Neural cell (in vitro differentiated cells): ENCODE data around the gene AANAT. TPM values are rescaled to one million over a fixed set of nuclear protein-coding genes. Genes with fewer than 3 reads are reported as not detected.

Experiments used
- H2AFZ ChIP-seq: fragments of 200-600, 300-800 bp; sonication (generic), shearing (Covaris generic); 2 replicates; pipeline ENCODE4 v1.6.0; 2014; ENCODE audit warnings: low read depth, mild to moderate bottlenecking, antibody characterized with exemption, low read length, moderate library complexity
- H3F3A ChIP-seq: fragments of 200-600 bp; shearing (Covaris generic); 2 replicates; pipeline ENCODE4 v1.6.1; 2016; ENCODE audit warnings: mild to moderate bottlenecking, moderate library complexity, mixed read lengths, antibody characterized with exemption, low read length; ENCODE audit not compliant: insufficient read depth, poor library complexity, severe bottlenecking
- H3K27ac ChIP-seq: fragments of 200-600, 300-800 bp; sonication (generic), shearing (Covaris generic); 2 replicates; pipeline ENCODE4 v1.5.1; 2014; ENCODE audit warnings: mild to moderate bottlenecking, low read length, moderate library complexity
- H3K27me3 ChIP-seq: fragments of 300-800, 200-600 bp; sonication (generic), shearing (Covaris generic); 2 replicates; pipeline ENCODE4 v1.6.0; 2014; ENCODE audit warnings: mild to moderate bottlenecking, low read depth, low read length, moderate library complexity; ENCODE audit not compliant: insufficient read depth
- H3K36me3 ChIP-seq: fragments of 300-800, 200-600 bp; sonication (generic), shearing (Covaris generic); 2 replicates; pipeline ENCODE4 v1.5.1; 2014; ENCODE audit warnings: mild to moderate bottlenecking, antibody characterized with exemption, low read length, moderate library complexity; ENCODE audit not compliant: insufficient read depth
- H3K4me2 ChIP-seq: fragments of 300-800, 200-600 bp; sonication (generic), shearing (Covaris generic); 2 replicates; pipeline ENCODE4 v1.6.0; 2014; ENCODE audit warnings: mild to moderate bottlenecking, low read length
- H3K4me3 ChIP-seq: fragments of 300-800, 200-600 bp; sonication (generic), shearing (Covaris generic); 2 replicates; pipeline ENCODE4 v1.5.1; 2014; ENCODE audit warnings: mild to moderate bottlenecking, low read length, moderate library complexity
- H3K79me2 ChIP-seq: fragments of 200-600 bp; shearing (Covaris generic); replicated peaks from 2 replicates; pipeline ENCODE4 v1.6.0; 2014; ENCODE audit warnings: mild to moderate bottlenecking, low read length, moderate library complexity; ENCODE audit not compliant: insufficient read depth
- H3K9ac ChIP-seq: fragments of 300-800, 200-600 bp; sonication (generic), shearing (Covaris generic); 2 replicates; pipeline ENCODE4 v1.6.1; 2016; ENCODE audit warnings: mild to moderate bottlenecking, low read length, mixed read lengths
- H3K9me2 ChIP-seq: fragments of 200-600 bp; shearing (Covaris generic); 2 replicates; pipeline ENCODE4 v1.6.1; 2016; ENCODE audit warnings: mild to moderate bottlenecking, low read length, mixed read lengths; ENCODE audit not compliant: insufficient read depth
- H3K9me3 ChIP-seq: fragments of 200-600, 300-800 bp; sonication (generic), shearing (Covaris generic); 2 replicates; pipeline ENCODE4 v1.6.1; 2016; ENCODE audit warnings: mild to moderate bottlenecking, mixed run types, low read length, moderate library complexity, mixed read lengths
- H4K20me1 ChIP-seq: fragments of 200-600 bp; shearing (Covaris generic); 2 replicates; pipeline ENCODE4 v1.6.1; 2016; ENCODE audit warnings: mild to moderate bottlenecking, mixed run types; ENCODE audit not compliant: insufficient read depth
- EP300 ChIP-seq: fragments of 450-650 bp; conservative IDR thresholded peaks from 2 replicates; pipeline ENCODE4 v1.6.1; 2014; ENCODE audit warnings: antibody characterized with exemption, mild to moderate bottlenecking, moderate library complexity; ENCODE audit not compliant: poor library complexity, severe bottlenecking
- EZH2 ChIP-seq: fragments of 200-600, 300-800 bp; shearing (Covaris generic), sonication (generic); IDR thresholded peaks from 2 replicates; pipeline ENCODE4 v1.6.1; 2014; ENCODE audit warnings: antibody characterized with exemption, low read length, borderline replicate concordance, mild to moderate bottlenecking; ENCODE audit not compliant: insufficient read depth, poor library complexity, severe bottlenecking
- MXI1 ChIP-seq: fragments of 450-650 bp; conservative IDR thresholded peaks from 2 replicates; pipeline ENCODE4 v1.6.1; 2014; ENCODE audit warnings: antibody characterized with exemption, mild to moderate bottlenecking; ENCODE audit not compliant: poor library complexity, severe bottlenecking
- POLR2AphosphoS5 ChIP-seq: IDR thresholded peaks from 2 replicates; pipeline ENCODE4 v1.6.1; 2012
- RAD21 ChIP-seq: fragments of 450-650 bp; conservative IDR thresholded peaks from 2 replicates; pipeline ENCODE4 v1.6.1; 2014; ENCODE audit warnings: antibody characterized with exemption, mild to moderate bottlenecking, moderate library complexity
- SMC3 ChIP-seq: fragments of 450-650 bp; conservative IDR thresholded peaks from 2 replicates; pipeline ENCODE4 v1.6.1; 2014; ENCODE audit warnings: antibody characterized with exemption, mild to moderate bottlenecking, moderate library complexity; ENCODE audit not compliant: poor library complexity
- TAF1 ChIP-seq: IDR thresholded peaks from 2 replicates; pipeline ENCODE4 v1.6.1; 2012; ENCODE audit warnings: low read depth
- polyA plus RNA-seq: library from polyadenylated mRNA; depleted of rRNA; stranded (reverse); fragments of >200 nt; gene quantifications from 2 replicates; pipeline ENCODE4 v1.2.3, GENCODE V29; 2014
- TF ChIP-seq, protein P1 (sequence below): IDR thresholded peaks from 2 replicates; pipeline ENCODE4 v1.6.1; 2012; ENCODE audit warnings: borderline replicate concordance
- TF ChIP-seq, protein P2 (sequence below): fragments of 450-650 bp; IDR thresholded peaks from 2 replicates; pipeline ENCODE4 v1.5.1; 2014; ENCODE audit warnings: antibody characterized with exemption, mild to moderate bottlenecking, moderate library complexity; ENCODE audit not compliant: poor library complexity, severe bottlenecking

AANAT gene
- polyA plus RNA-seq, 1 donor from 2014 or later: not detected

DNA sequence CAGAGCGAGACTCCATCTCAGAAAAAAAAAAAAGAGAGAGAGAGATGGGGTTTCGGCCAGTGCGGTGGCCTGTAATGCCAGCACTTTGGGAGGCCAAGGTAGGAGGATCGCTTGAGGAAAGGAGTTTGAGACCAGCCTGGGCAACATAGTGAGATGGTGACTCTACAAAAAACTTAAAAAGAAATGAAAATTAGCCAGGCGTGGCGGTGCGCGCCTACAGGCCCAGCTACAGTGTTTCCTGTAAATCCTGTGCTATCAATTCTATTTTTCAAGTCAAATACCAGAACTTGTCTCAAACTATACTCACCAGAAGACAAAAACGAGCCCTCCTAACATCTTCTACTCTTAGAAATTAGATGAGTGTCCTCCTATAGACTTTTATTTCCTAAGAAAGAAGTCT lies 33.7 kb upstream of the AANAT start:
- no peaks in the 10 kb centered on the region for H3F3A ChIP-seq
- H4K20me1 ChIP-seq: no peaks in the 10 kb centered on the region
- TF ChIP-seq TAF1 (no peak), SMC3 (no peak), RAD21 (no peak), POLR2AphosphoS5 (no peak), EZH2 (no peak), MXI1 (no peak), EP300 (no peak)
- TF ChIP-seq, protein P1, sequence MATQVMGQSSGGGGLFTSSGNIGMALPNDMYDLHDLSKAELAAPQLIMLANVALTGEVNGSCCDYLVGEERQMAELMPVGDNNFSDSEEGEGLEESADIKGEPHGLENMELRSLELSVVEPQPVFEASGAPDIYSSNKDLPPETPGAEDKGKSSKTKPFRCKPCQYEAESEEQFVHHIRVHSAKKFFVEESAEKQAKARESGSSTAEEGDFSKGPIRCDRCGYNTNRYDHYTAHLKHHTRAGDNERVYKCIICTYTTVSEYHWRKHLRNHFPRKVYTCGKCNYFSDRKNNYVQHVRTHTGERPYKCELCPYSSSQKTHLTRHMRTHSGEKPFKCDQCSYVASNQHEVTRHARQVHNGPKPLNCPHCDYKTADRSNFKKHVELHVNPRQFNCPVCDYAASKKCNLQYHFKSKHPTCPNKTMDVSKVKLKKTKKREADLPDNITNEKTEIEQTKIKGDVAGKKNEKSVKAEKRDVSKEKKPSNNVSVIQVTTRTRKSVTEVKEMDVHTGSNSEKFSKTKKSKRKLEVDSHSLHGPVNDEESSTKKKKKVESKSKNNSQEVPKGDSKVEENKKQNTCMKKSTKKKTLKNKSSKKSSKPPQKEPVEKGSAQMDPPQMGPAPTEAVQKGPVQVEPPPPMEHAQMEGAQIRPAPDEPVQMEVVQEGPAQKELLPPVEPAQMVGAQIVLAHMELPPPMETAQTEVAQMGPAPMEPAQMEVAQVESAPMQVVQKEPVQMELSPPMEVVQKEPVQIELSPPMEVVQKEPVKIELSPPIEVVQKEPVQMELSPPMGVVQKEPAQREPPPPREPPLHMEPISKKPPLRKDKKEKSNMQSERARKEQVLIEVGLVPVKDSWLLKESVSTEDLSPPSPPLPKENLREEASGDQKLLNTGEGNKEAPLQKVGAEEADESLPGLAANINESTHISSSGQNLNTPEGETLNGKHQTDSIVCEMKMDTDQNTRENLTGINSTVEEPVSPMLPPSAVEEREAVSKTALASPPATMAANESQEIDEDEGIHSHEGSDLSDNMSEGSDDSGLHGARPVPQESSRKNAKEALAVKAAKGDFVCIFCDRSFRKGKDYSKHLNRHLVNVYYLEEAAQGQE: no peak
- TF ChIP-seq, protein P2, sequence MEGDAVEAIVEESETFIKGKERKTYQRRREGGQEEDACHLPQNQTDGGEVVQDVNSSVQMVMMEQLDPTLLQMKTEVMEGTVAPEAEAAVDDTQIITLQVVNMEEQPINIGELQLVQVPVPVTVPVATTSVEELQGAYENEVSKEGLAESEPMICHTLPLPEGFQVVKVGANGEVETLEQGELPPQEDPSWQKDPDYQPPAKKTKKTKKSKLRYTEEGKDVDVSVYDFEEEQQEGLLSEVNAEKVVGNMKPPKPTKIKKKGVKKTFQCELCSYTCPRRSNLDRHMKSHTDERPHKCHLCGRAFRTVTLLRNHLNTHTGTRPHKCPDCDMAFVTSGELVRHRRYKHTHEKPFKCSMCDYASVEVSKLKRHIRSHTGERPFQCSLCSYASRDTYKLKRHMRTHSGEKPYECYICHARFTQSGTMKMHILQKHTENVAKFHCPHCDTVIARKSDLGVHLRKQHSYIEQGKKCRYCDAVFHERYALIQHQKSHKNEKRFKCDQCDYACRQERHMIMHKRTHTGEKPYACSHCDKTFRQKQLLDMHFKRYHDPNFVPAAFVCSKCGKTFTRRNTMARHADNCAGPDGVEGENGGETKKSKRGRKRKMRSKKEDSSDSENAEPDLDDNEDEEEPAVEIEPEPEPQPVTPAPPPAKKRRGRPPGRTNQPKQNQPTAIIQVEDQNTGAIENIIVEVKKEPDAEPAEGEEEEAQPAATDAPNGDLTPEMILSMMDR: no peak
- H3K36me3 ChIP-seq: no peaks in the 10 kb centered on the region
- no peaks in the 10 kb centered on the region for H3K9me2 ChIP-seq
- H3K9me3 ChIP-seq: no peaks in the 10 kb centered on the region
- H2AFZ ChIP-seq: no peak overlapping the region
- no peak overlapping the region for H3K4me3 ChIP-seq
- H3K27me3 ChIP-seq: no peaks in the 10 kb centered on the region
- peaks cover 64% of the 10 kb centered on the region for H3K79me2 ChIP-seq
- H3K27ac ChIP-seq: no peak overlapping the region
- H3K9ac ChIP-seq: no peak overlapping the region
- H3K4me2 ChIP-seq: no peak overlapping the region

DNA sequence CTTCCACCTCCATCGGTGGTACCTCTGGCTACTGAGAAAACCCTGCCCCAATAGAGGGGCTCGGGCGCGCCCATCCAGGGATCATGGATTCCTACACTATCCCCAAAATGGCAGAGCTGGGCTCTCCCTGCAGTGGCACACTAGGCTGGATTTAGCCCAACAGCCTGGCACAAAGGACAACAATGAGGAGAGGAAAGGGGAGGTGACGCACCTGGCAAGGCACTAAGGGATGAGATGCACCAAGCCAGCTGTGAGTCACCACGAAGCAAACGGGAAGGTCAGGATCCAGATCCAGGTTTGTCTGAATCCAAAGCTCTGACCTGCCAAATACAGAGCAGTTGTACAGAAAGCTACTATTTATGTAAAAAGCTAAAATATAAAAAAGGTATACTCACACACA lies 32.5 kb upstream of the AANAT start:
- H3F3A ChIP-seq: no peaks in the 10 kb centered on the region
- no peak overlapping the region for H3K27ac ChIP-seq
- no peaks in the 10 kb centered on the region for H3K9me3 ChIP-seq
- H3K9me2 ChIP-seq: no peaks in the 10 kb centered on the region
- H3K4me3 ChIP-seq: no peak overlapping the region
- no peaks in the 10 kb centered on the region for H3K36me3 ChIP-seq
- no peak overlapping the region for H3K4me2 ChIP-seq
- no peak overlapping the region for H3K9ac ChIP-seq
- TF ChIP-seq, protein P2: no peak
- TF ChIP-seq EP300 (no peak), EZH2 (no peak), RAD21 (no peak), POLR2AphosphoS5 (no peak), TAF1 (no peak), SMC3 (no peak), MXI1 (no peak)
- TF ChIP-seq, protein P1: no peak
- no peak overlapping the region for H2AFZ ChIP-seq
- H3K27me3 ChIP-seq: no peaks in the 10 kb centered on the region
- no peaks in the 10 kb centered on the region for H4K20me1 ChIP-seq
- H3K79me2 ChIP-seq: peaks cover 75% of the 10 kb centered on the region
